Trophoblast cell (in vitro differentiated cells and primary cell): ENCODE data around the gene SHISA4.
A peak's percentile ranks its signal among the peaks of the same experiment; 100 is the strongest.
"Not testable (repeated sequence)": the region's sequence is repeated elsewhere in the genome, so short reads cannot be mapped to it uniquely, and the experiment has no call there.

Source experiments
- DNase-seq, 2 donors: peaks; one replicate each; pipeline ENCODE4 v3.0.0-alpha.2; 2016
- H2AFZ ChIP-seq: 2 replicates; pipeline ENCODE4 v1.6.1; 2013; ENCODE audit warnings: low read length, moderate library complexity, mild to moderate bottlenecking; ENCODE audit not compliant: insufficient read depth, poor library complexity
- H2AK5ac ChIP-seq: 2 replicates; pipeline ENCODE4 v1.6.1; 2013; ENCODE audit warnings: mild to moderate bottlenecking, low read length
- H2BK120ac ChIP-seq: 2 replicates; pipeline ENCODE4 v1.6.1; 2013; ENCODE audit warnings: low read length, mild to moderate bottlenecking, moderate library complexity; ENCODE audit not compliant: insufficient read depth, poor library complexity
- H2BK12ac ChIP-seq: 2 replicates; pipeline ENCODE4 v1.6.1; 2013; ENCODE audit warnings: mild to moderate bottlenecking, low read length, moderate library complexity
- H2BK5ac ChIP-seq: 2 replicates; pipeline ENCODE4 v1.6.1; 2013; ENCODE audit warnings: low read length, low read depth, moderate library complexity, mild to moderate bottlenecking; ENCODE audit not compliant: poor library complexity
- H3K14ac ChIP-seq: 2 replicates; pipeline ENCODE4 v1.6.1; 2013; ENCODE audit warnings: mild to moderate bottlenecking, low read length
- H3K18ac ChIP-seq: 2 replicates; pipeline ENCODE4 v1.6.1; 2013; ENCODE audit warnings: mild to moderate bottlenecking, low read length
- H3K23ac ChIP-seq: 2 replicates; pipeline ENCODE4 v1.6.1; 2013; ENCODE audit warnings: low read length
- H3K27ac ChIP-seq: 2 replicates; pipeline ENCODE4 v1.5.1; 2013; ENCODE audit warnings: low read depth, mild to moderate bottlenecking, inconsistent platforms, low read length, moderate library complexity
- H3K27me3 ChIP-seq: 2 replicates; pipeline ENCODE4 v1.6.1; 2013; ENCODE audit warnings: inconsistent platforms, mild to moderate bottlenecking, low read length, moderate library complexity; ENCODE audit not compliant: insufficient read depth
- H3K36me3 ChIP-seq, 2 experiments: 1 replicate in 1 of 2; 2 replicates in 1 of 2; pipeline ENCODE4 v1.6.1; 2013; ENCODE audit warnings: low read length in 2 of 2, mild to moderate bottlenecking in 2 of 2, moderate library complexity in 1 of 2; ENCODE audit not compliant: insufficient read depth in 2 of 2, control insufficient read depth in 1 of 2
- H3K4ac ChIP-seq: 2 replicates; pipeline ENCODE4 v1.6.1; 2013; ENCODE audit warnings: low read depth, mild to moderate bottlenecking, low read length, moderate library complexity
- H3K4me1 ChIP-seq, 2 experiments: 1 replicate in 1 of 2; 2 replicates in 1 of 2; pipeline ENCODE4 v1.6.1; 2013; ENCODE audit warnings: low read length in 2 of 2, mild to moderate bottlenecking in 2 of 2, moderate library complexity in 1 of 2; ENCODE audit not compliant: insufficient read depth in 2 of 2, control insufficient read depth in 1 of 2
- H3K4me2 ChIP-seq: 2 replicates; pipeline ENCODE4 v1.6.1; 2013; ENCODE audit warnings: inconsistent platforms, mild to moderate bottlenecking, low read length, moderate library complexity
- H3K4me3 ChIP-seq: 2 replicates; pipeline ENCODE4 v1.5.1; 2013; ENCODE audit warnings: mild to moderate bottlenecking, low read depth, low read length, inconsistent platforms
- H3K79me1 ChIP-seq: one replicate; pipeline ENCODE4 v1.6.1; 2013; ENCODE audit warnings: low read length
- H3K79me2 ChIP-seq: 2 replicates; pipeline ENCODE4 v1.6.1; 2013; ENCODE audit warnings: low read length, mild to moderate bottlenecking; ENCODE audit not compliant: control insufficient read depth, insufficient read depth, poor library complexity
- H3K9ac ChIP-seq: 2 replicates; pipeline ENCODE4 v1.6.1; 2013; ENCODE audit warnings: mild to moderate bottlenecking, low read length
- H3K9me3 ChIP-seq: 2 replicates; pipeline ENCODE4 v1.6.1; 2013; ENCODE audit warnings: low read depth, mild to moderate bottlenecking, control low read depth, inconsistent platforms, low read length; ENCODE audit not compliant: insufficient read depth
- H4K12ac ChIP-seq: 2 replicates; pipeline ENCODE4 v1.6.1; 2013; ENCODE audit warnings: low read depth, mild to moderate bottlenecking, low read length, moderate library complexity
- H4K8ac ChIP-seq: 2 replicates; pipeline ENCODE4 v1.6.1; 2013; ENCODE audit warnings: low read depth, mild to moderate bottlenecking, low read length, moderate library complexity
- H4K91ac ChIP-seq: one replicate; pipeline ENCODE4 v1.6.1; 2013; ENCODE audit warnings: low read depth, mild to moderate bottlenecking, low read length, moderate library complexity
- WGBS: extraction: QIAGEN DNeasy Blood & Tissue Kit; methylation state at CpG from one replicate; pipeline ENCODE4 v1.1.7; 2013; ENCODE audit warnings: missing lambda C conversion rate; ENCODE audit not compliant: insufficient read length, insufficient coverage; ENCODE audit errors: extremely low coverage; 5-methylcytosine and 5-hydroxymethylcytosine counted together

Gene SHISA4

DNA sequence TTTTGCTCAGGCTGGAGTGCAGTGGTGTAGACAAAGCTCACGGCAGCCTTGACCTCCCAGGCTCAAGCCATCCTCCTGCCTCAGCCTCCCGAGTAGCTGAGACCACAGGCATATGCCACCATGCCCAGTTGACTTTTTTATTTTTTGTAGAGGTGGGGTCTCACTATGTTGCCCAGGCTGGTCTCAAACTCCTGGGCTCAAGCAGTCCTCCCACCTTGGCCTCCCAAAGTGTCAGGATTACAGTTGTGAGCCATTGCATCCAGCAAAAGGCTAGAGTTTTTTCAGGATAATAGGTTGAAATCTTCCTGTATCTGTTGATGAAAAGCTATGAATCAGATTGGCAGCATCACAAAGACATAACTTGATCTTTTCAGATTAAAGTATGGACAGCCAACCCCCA is 32.0 kb upstream of the SHISA4 start:
- not testable (repeated sequence) for H3K4ac ChIP-seq, H2BK120ac ChIP-seq, H3K14ac ChIP-seq, H2AK5ac ChIP-seq, H3K4me1 ChIP-seq, H4K91ac ChIP-seq, H3K9me3 ChIP-seq, H3K23ac ChIP-seq, H3K4me3 ChIP-seq, H4K12ac ChIP-seq, H3K4me2 ChIP-seq, DNase-seq, H4K8ac ChIP-seq, H2AFZ ChIP-seq, H3K27ac ChIP-seq, H3K18ac ChIP-seq, H3K9ac ChIP-seq, H3K79me1 ChIP-seq, H3K27me3 ChIP-seq, H2BK12ac ChIP-seq, H2BK5ac ChIP-seq, H3K79me2 ChIP-seq
- peaks cover 26 to 39% of the 10 kb centered on the region in 2 experiments for H3K36me3 ChIP-seq
- WGBS: no CpG with 5 or more reads among the region's 2 CpGs

DNA sequence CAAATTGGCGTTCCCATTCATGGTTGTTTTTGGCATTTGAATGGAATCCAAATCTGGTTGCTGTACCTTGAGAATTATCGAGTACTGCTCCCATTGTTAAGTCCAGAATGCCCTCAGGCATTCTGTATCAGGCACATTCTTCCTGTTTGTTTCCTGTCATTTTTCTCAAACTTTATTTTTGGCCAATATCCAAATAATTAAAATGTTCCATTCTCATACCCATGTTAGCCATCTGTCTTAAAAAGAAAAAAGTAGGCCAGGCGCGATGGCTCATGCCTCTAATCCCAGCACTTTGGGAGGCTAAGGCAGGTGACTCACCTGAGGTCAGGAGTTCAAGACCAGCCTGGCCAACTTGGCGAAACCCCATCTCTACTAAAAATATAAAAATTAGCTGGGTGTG is 29.3 kb upstream of the SHISA4 start:
- Histone ChIP-seq H2BK120ac (no peak overlapping the region), H3K27ac (no peak overlapping the region), H4K12ac (no peak overlapping the region), H2BK5ac (no peak overlapping the region), H2BK12ac (no peak overlapping the region), H3K79me1 (no peaks in the 10 kb centered on the region), H3K14ac (no peak overlapping the region), H3K9ac (no peak overlapping the region), H2AK5ac (no peak overlapping the region), H3K79me2 (no peaks in the 10 kb centered on the region), H3K4me2 (no peak overlapping the region), H3K4me1 (no peaks in the 10 kb centered on the region), H3K4me3 (no peak overlapping the region), H2AFZ (no peak overlapping the region), H3K36me3 (peaks cover 27 to 30% of the 10 kb centered on the region in 2 experiments), H3K4ac (no peak overlapping the region), H4K8ac (no peak overlapping the region), H3K23ac (no peak overlapping the region), H3K9me3 (no peaks in the 10 kb centered on the region), H3K27me3 (no peaks in the 10 kb centered on the region), H3K18ac (no peak overlapping the region), H4K91ac (no peak overlapping the region)
- WGBS: no CpG with 5 or more reads among the region's 5 CpGs
- DNase-seq: no peak

DNA sequence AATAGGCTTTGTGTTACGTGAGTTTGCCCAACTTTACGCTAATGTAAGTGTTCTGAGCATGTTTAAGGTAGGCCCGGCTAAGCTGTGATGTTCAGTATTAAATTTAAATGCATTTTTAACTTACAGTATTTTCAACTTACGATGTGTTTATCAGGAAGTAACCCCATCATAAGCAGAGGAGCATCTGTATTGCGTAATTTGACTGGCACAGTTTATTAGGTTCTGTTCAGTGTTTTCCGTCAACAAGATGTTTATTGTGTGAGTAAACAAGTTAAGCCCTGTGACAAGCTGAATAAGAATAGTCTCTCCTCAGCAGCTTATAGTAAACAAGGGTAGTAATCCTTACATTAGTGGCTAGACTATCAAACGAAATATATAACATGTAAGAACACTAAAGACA is 27.2 kb upstream of the SHISA4 start:
- no peaks in the 10 kb centered on the region for H3K4me1 ChIP-seq
- H3K36me3 ChIP-seq: peaks cover 31 to 32% of the 10 kb centered on the region in 2 experiments
- H2AK5ac ChIP-seq: no peak overlapping the region
- no peak overlapping the region for H3K4ac ChIP-seq
- no peak overlapping the region for H2BK5ac ChIP-seq
- no peak overlapping the region for H3K9ac ChIP-seq
- no peak for DNase-seq
- no peaks in the 10 kb centered on the region for H3K79me1 ChIP-seq
- H3K14ac ChIP-seq: no peak overlapping the region
- H4K12ac ChIP-seq: no peak overlapping the region
- no peak overlapping the region for H2AFZ ChIP-seq
- no peaks in the 10 kb centered on the region for H3K27me3 ChIP-seq
- no peak overlapping the region for H2BK12ac ChIP-seq
- no peak overlapping the region for H3K27ac ChIP-seq
- H3K9me3 ChIP-seq: no peaks in the 10 kb centered on the region
- H2BK120ac ChIP-seq: no peak overlapping the region
- no peaks in the 10 kb centered on the region for H3K79me2 ChIP-seq
- H3K4me3 ChIP-seq: no peak overlapping the region
- no peak overlapping the region for H3K18ac ChIP-seq
- H4K91ac ChIP-seq: no peak overlapping the region
- no peak overlapping the region for H4K8ac ChIP-seq
- H3K23ac ChIP-seq: no peak overlapping the region
- WGBS: no CpG with 5 or more reads among the region's 7 CpGs
- no peak overlapping the region for H3K4me2 ChIP-seq

DNA sequence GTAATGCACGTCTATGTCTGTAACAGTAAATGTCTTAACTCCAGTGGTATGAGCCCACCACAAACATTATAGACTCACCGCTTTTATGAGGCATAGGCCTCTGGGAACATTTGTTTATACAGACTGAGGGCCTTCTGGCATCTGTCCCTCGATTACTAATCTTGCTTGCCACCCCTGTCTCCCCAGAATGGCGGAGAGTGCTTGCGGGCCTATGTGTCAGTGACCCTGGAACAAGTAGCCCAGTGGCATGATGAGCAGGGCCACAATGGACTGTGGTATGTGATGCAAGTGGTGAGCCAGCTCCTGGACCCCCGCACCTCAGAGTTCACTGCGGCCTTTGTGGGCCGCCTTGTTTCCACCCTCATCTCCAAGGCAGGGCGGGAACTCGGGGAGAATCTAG is 18.3 kb upstream of the SHISA4 start:
- H3K79me2 ChIP-seq: no peaks in the 10 kb centered on the region

More for the DNA sequence above, 18.3 kb upstream of the SHISA4 start:
- Histone ChIP-seq H3K27ac (no peak overlapping the region), H3K4ac (no peak overlapping the region), H2BK5ac (no peak overlapping the region), H3K9ac (peak overlapping the region; percentile 8), H3K4me3 (peak overlapping the region; percentile 28), H3K4me2 (no peak overlapping the region), H3K27me3 (no peaks in the 10 kb centered on the region), H3K79me1 (no peaks in the 10 kb centered on the region), H4K12ac (no peak overlapping the region), H2AK5ac (no peak overlapping the region), H4K91ac (no peak overlapping the region), H4K8ac (no peak overlapping the region), H3K23ac (no peak overlapping the region), H2AFZ (no peak overlapping the region), H3K14ac (no peak overlapping the region), H3K4me1 (no peaks in the 10 kb centered on the region), H2BK120ac (no peak overlapping the region), H2BK12ac (no peak overlapping the region), H3K9me3 (no peaks in the 10 kb centered on the region), H3K36me3 (peaks cover 42 to 64% of the 10 kb centered on the region in 2 experiments), H3K18ac (no peak overlapping the region)
- no CpG with 5 or more reads among the region's 10 CpGs for WGBS
- DNase-seq: no peak
